IMR-90 (cell line): Measurements from ENCODE around the gene TTF1. TPM values are rescaled to one million over a fixed set of nuclear protein-coding genes. Genes with fewer than 3 reads are reported as not detected.

Experiments used
- ATAC-seq: fragments of 200-7000 bp; cut with Tn5 transposase; 2 replicates; pipeline ENCODE4 v1.9.1; 2020; ENCODE audit warnings: low read depth, mild to moderate bottlenecking, moderate library complexity
- BruUV-seq: library from RNA; stranded (reverse); fragments of 400-500 nt; replicated peaks from 2 replicates; lab custom pipeline; 2021; lab: Mats Ljungman, UMichigan
- CTCF ChIA-PET: fragments of 300-600 bp; formaldehyde crosslinking; extraction: SDS; loops from one replicate; lab custom pipeline; 2021; ENCODE audit warnings: antibody characterized with exemption; lab: Yijun Ruan, JAX
- POLR2A ChIA-PET: fragments of 300-600 bp; sonication (Branson Sonifier 250); formaldehyde crosslinking; loops from one replicate; lab custom pipeline; 2022; ENCODE audit warnings: antibody characterized with exemption; ENCODE audit not compliant: unreplicated experiment; lab: Charles Lee
- DNase-seq: peaks from one replicate; pipeline ENCODE4 v3.0.0; 2013
- H2AFZ ChIP-seq: replicated peaks from 2 replicates; pipeline ENCODE3; 2013; ENCODE audit warnings: low read length, mild to moderate bottlenecking; ENCODE audit not compliant: poor library complexity
- H2AK5ac ChIP-seq: 2 replicates; pipeline ENCODE4 v1.6.1; 2013; ENCODE audit warnings: low read depth, low read length, inconsistent platforms
- H2AK9ac ChIP-seq: replicated peaks from 2 replicates; pipeline ENCODE3; 2013; ENCODE audit warnings: mild to moderate bottlenecking, low read depth, low read length, moderate library complexity; ENCODE audit not compliant: poor library complexity
- H2BK120ac ChIP-seq: 2 replicates; pipeline ENCODE4 v1.6.1; 2013; ENCODE audit warnings: low read depth, low read length, inconsistent platforms
- H2BK15ac ChIP-seq: 3 replicates; pipeline ENCODE4 v1.6.1; 2013; ENCODE audit warnings: low read depth, low read length, inconsistent platforms
- H2BK20ac ChIP-seq: 2 replicates; pipeline ENCODE4 v1.6.1; 2013; ENCODE audit warnings: low read depth, mild to moderate bottlenecking, inconsistent platforms, low read length, moderate library complexity
- H2BK5ac ChIP-seq: 2 replicates; pipeline ENCODE4 v1.6.1; 2013; ENCODE audit warnings: mild to moderate bottlenecking, low read depth, low read length, inconsistent platforms; ENCODE audit not compliant: poor library complexity, severe bottlenecking
- H3K14ac ChIP-seq: replicated peaks from 2 replicates; pipeline ENCODE4 v1.6.1; 2013; ENCODE audit warnings: low read depth, low read length, inconsistent platforms
- H3K18ac ChIP-seq: 2 replicates; pipeline ENCODE4 v1.6.1; 2013; ENCODE audit warnings: low read depth, low read length, control low read depth
- H3K23ac ChIP-seq: 2 replicates; pipeline ENCODE4 v1.6.1; 2013; ENCODE audit warnings: low read depth, low read length, inconsistent platforms
- H3K27ac ChIP-seq: 2 replicates; pipeline ENCODE4 v1.5.1; 2013; ENCODE audit warnings: mild to moderate bottlenecking, control low read depth, low read length; ENCODE audit not compliant: insufficient read depth
- H3K27me3 ChIP-seq: 2 replicates; pipeline ENCODE4 v1.6.1; 2013; ENCODE audit warnings: low read length; ENCODE audit not compliant: control insufficient read depth, insufficient read depth
- H3K36me3 ChIP-seq: 2 replicates; pipeline ENCODE4 v1.6.1; 2013; ENCODE audit warnings: low read length, mixed read lengths; ENCODE audit not compliant: control insufficient read depth, insufficient read depth
- H3K4ac ChIP-seq: 2 replicates; pipeline ENCODE4 v1.6.1; 2013; ENCODE audit warnings: low read depth, low read length, inconsistent platforms
- H3K4me1 ChIP-seq: 2 replicates; pipeline ENCODE4 v1.6.1; 2013; ENCODE audit warnings: low read length, mixed read lengths; ENCODE audit not compliant: control insufficient read depth, insufficient read depth
- H3K4me2 ChIP-seq: 2 replicates; pipeline ENCODE4 v1.6.1; 2013; ENCODE audit warnings: low read depth, mild to moderate bottlenecking, control low read depth, low read length, moderate library complexity
- H3K4me3 ChIP-seq: 2 replicates; pipeline ENCODE4 v1.5.1; 2013; ENCODE audit warnings: low read depth, mild to moderate bottlenecking, control low read depth, low read length, moderate library complexity; ENCODE audit not compliant: insufficient read depth
- H3K56ac ChIP-seq: 2 replicates; pipeline ENCODE4 v1.6.1; 2013; ENCODE audit warnings: low read length, inconsistent platforms; ENCODE audit not compliant: insufficient read depth; ENCODE audit errors: extremely low read depth
- H3K79me1 ChIP-seq, 2 experiments: 2 replicates each; pipeline ENCODE4 v1.6.1; 2013; ENCODE audit warnings: low read length in 2 of 2, inconsistent platforms in 1 of 2, low read depth in 1 of 2
- H3K9ac ChIP-seq: 2 replicates; pipeline ENCODE4 v1.6.1; 2013; ENCODE audit warnings: low read depth, low read length, control low read depth
- H3K9me1 ChIP-seq: 2 replicates; pipeline ENCODE4 v1.6.1; 2013; ENCODE audit warnings: low read length, inconsistent platforms; ENCODE audit not compliant: insufficient read depth
- H3K9me3 ChIP-seq: 2 replicates; pipeline ENCODE4 v1.6.1; 2013; ENCODE audit warnings: low read length; ENCODE audit not compliant: control insufficient read depth, insufficient read depth
- H4K20me1 ChIP-seq: 2 replicates; pipeline ENCODE4 v1.6.1; 2013; ENCODE audit warnings: low read length, inconsistent platforms; ENCODE audit not compliant: insufficient read depth
- H4K5ac ChIP-seq: 2 replicates; pipeline ENCODE4 v1.6.1; 2013; ENCODE audit warnings: mild to moderate bottlenecking, low read depth, low read length, control low read depth
- H4K8ac ChIP-seq, 2 experiments: 2 replicates each; pipeline ENCODE4 v1.6.1; 2013; ENCODE audit warnings: low read depth in 2 of 2, low read length in 2 of 2, control low read depth in 1 of 2, inconsistent platforms in 1 of 2
- H4K91ac ChIP-seq: 2 replicates; pipeline ENCODE4 v1.6.1; 2013; ENCODE audit warnings: low read depth, low read length, inconsistent platforms; ENCODE audit not compliant: insufficient read depth
- CHD1 ChIP-seq: IDR thresholded peaks from 2 replicates; pipeline ENCODE4 v1.6.1; 2012; ENCODE audit warnings: low read depth, low read length, improper control_type of control experiment
- MAZ ChIP-seq: IDR thresholded peaks from 2 replicates; pipeline ENCODE4 v1.6.1; 2012; ENCODE audit warnings: low read depth, mild to moderate bottlenecking, low read length, improper control_type of control experiment, moderate library complexity, borderline replicate concordance
- POLR2A ChIP-seq: IDR thresholded peaks from 2 replicates; pipeline ENCODE4 v1.6.1; 2012; ENCODE audit warnings: mild to moderate bottlenecking, low read depth, low read length
- RCOR1 ChIP-seq: IDR thresholded peaks from 2 replicates; pipeline ENCODE4 v1.6.1; 2012; ENCODE audit warnings: mild to moderate bottlenecking, low read length, improper control_type of control experiment; ENCODE audit not compliant: insufficient replicate concordance
- WGBS, 2 experiments: methylation state at CpG; one replicate each; pipeline versions ENCODE4 v1.1.5 to v1.1.7; 2013; ENCODE audit warnings: missing lambda C conversion rate in 2 of 2; ENCODE audit not compliant: insufficient read length in 1 of 2; ENCODE audit errors: extremely low coverage in 2 of 2; 5-methylcytosine and 5-hydroxymethylcytosine counted together
- dilution Hi-C: fragments of 300-500 bp; cut with HindIII; formaldehyde crosslinking; loops from one replicate; pipeline ENCODE4 v1.14.3; 2018; ENCODE audit warnings: low sequenced_read_pairs; ENCODE audit not compliant: unreplicated experiment
- in situ Hi-C: fragments of 300-500 bp; cut with MboI; formaldehyde crosslinking; loops from 3 replicates; pipeline ENCODE4 v1.14.3; 2019; ENCODE audit warnings: low sequenced_read_pairs, inconsistent platforms, mixed read lengths
- intact Hi-C: fragments of 100-400 bp; cut with micrococcal nuclease; formaldehyde crosslinking; loops from 2 replicates; pipeline ENCODE4 v1.10.0; 2022
- polyA plus RNA-seq, 3 experiments: library from polyadenylated mRNA; depleted of rRNA; stranded (reverse); fragments of >200 nt; gene quantifications; 2 replicates each; pipeline ENCODE4 v1.2.3, GENCODE V29; 2012; ENCODE audit warnings: low replicate concordance in 1 of 3
- total RNA-seq: library from RNA; depleted of rRNA; stranded (reverse); fragments of >200 nt; gene quantifications from 2 replicates; pipeline ENCODE4 v1.2.3, GENCODE V29; 2012
- TF ChIP-seq, protein P1 (sequence below): conservative IDR thresholded peaks from 2 replicates; pipeline ENCODE4 v1.5.1; 2012; ENCODE audit warnings: mild to moderate bottlenecking, low read depth, low read length, improper control_type of control experiment
- TF ChIP-seq, protein P2 (sequence below): fragments of 150-350 bp; IDR thresholded peaks from 2 replicates; pipeline ENCODE4 v1.6.1; 2016; ENCODE audit warnings: low read depth, mild to moderate bottlenecking, low read length, moderate library complexity, borderline replicate concordance

Gene TTF1
- total and polyA plus RNA-seq, 2 of the 4 experiments (the other 2 are of a cell fraction), result 6.5 to 12.0 TPM

DNA sequence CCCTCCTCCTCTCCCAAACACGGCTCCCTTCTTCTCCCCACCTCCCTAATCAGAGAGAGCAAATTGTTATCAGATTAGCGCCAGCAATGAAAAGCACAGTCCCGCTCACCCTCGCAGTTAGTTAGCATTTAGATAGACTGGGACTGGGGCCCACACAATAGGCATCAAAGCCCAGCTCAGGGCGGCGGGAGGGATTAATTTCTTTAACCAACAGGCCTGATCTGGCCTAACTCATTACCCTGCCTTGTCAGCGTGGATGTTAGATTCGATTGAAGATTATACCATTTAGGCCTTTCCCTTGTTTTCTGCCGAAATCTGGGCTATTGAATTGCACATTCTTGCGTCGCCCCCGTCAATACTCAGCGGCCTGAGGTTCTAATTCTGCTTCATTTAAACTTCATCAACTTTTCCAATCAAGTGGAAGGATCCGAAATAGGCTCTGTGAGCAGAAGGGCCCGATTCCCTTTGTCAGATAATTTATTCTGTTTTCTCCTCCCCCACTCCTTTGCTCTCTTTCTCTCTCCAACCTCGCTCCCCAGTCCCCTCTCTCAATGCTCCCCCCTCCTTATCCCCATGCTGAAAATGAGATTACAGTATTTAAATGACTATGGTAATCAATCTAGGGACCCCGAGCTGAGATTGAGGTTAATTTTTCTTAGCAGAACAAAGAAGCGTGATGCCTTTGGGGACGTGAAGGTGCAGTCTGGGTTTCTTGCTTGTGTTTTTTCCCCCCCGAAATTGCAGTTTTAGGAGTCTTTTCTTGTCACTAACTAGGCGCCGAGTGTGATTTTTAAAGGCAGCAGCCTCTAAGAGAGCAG is 18.4 kb upstream of the TTF1 start:
- Histone ChIP-seq H2BK120ac (no peak overlapping the region), H3K9me3 (0 out of 2 replicates have a peak, but pooled peaks cover 1% of the 10 kb centered on the region), H4K20me1 (no peaks in the 10 kb centered on the region), H4K91ac (no peak overlapping the region), H3K4ac (no peak overlapping the region), H3K4me3 (no peak overlapping the region), H2AK5ac (no peak overlapping the region), H3K9ac (no peak overlapping the region), H3K79me1 (no peaks in the 10 kb centered on the region), H3K36me3 (no peaks in the 10 kb centered on the region), H2AFZ (no peak overlapping the region), H3K14ac (no peak overlapping the region), H3K4me2 (no peak overlapping the region), H2AK9ac (no peak overlapping the region), H4K5ac (no peak overlapping the region), H3K4me1 (no peaks in the 10 kb centered on the region), H4K8ac (no peak overlapping the region), H3K27ac (no peak overlapping the region), H2BK5ac (no peak overlapping the region), H3K56ac (no peak overlapping the region), H3K23ac (no peak overlapping the region), H2BK20ac (no peak overlapping the region), H3K27me3 (peaks cover 51% of the 10 kb centered on the region), H2BK15ac (no peak overlapping the region), H3K9me1 (no peaks in the 10 kb centered on the region), H3K18ac (no peak overlapping the region)
- intact Hi-C loops, result no loop called here
- 31% methylated on average over 7 of the region's 22 CpGs; no CpG with 5 or more reads in 1 of the 2 experiments for WGBS, 2 experiments
- dilution Hi-C loops, result no loop called here
- ATAC-seq (no peak), DNase-seq (no peak)
- ChIA-PET POLR2A (interaction anchor here (0.6 kb wide), 1 partner anchor 26 kb away, joined by 5 read pairs; no protein-coding TSS in a partner anchor), CTCF (interaction anchor here (0.6 kb wide), 1 partner anchor 24 kb away, joined by 6 read pairs; no protein-coding TSS in a partner anchor)
- no peak for TF ChIP-seq RCOR1
- TF ChIP-seq CHD1, result no peak
- TF ChIP-seq POLR2A, result no peak
- TF ChIP-seq, protein P1, sequence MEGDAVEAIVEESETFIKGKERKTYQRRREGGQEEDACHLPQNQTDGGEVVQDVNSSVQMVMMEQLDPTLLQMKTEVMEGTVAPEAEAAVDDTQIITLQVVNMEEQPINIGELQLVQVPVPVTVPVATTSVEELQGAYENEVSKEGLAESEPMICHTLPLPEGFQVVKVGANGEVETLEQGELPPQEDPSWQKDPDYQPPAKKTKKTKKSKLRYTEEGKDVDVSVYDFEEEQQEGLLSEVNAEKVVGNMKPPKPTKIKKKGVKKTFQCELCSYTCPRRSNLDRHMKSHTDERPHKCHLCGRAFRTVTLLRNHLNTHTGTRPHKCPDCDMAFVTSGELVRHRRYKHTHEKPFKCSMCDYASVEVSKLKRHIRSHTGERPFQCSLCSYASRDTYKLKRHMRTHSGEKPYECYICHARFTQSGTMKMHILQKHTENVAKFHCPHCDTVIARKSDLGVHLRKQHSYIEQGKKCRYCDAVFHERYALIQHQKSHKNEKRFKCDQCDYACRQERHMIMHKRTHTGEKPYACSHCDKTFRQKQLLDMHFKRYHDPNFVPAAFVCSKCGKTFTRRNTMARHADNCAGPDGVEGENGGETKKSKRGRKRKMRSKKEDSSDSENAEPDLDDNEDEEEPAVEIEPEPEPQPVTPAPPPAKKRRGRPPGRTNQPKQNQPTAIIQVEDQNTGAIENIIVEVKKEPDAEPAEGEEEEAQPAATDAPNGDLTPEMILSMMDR, result no peak
- no peak for TF ChIP-seq MAZ
- TF ChIP-seq, protein P2, sequence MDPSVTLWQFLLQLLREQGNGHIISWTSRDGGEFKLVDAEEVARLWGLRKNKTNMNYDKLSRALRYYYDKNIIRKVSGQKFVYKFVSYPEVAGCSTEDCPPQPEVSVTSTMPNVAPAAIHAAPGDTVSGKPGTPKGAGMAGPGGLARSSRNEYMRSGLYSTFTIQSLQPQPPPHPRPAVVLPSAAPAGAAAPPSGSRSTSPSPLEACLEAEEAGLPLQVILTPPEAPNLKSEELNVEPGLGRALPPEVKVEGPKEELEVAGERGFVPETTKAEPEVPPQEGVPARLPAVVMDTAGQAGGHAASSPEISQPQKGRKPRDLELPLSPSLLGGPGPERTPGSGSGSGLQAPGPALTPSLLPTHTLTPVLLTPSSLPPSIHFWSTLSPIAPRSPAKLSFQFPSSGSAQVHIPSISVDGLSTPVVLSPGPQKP, result no peak
- BruUV-seq, result no TSS peak
- in situ Hi-C loops, result loop anchor here (5.0 kb wide), 1 partner anchor 142 kb away; no protein-coding TSS in a partner anchor
